Mammary epithelial cell (primary cell): ENCODE measurements around the gene FBXL7.

Source experiments
- EZH2 ChIP-seq: IDR thresholded peaks from 2 replicates; pipeline ENCODE4 v1.6.1; 2012; ENCODE audit warnings: low read length, inconsistent platforms, borderline replicate concordance
- TF ChIP-seq, protein P1 (sequence below), 2 donors: IDR thresholded peaks in 1 of 2; conservative IDR thresholded peaks in 1 of 2; 2 replicates each; pipeline ENCODE4 v1.5.1; 2011 to 2012; ENCODE audit warnings: inconsistent platforms in 2 of 2, low read length in 2 of 2, mild to moderate bottlenecking in 2 of 2, control low read depth in 1 of 2, low read depth in 1 of 2; ENCODE audit not compliant: insufficient read depth in 1 of 2; ENCODE audit errors: extremely low read depth in 1 of 2

- TF ChIP-seq, protein P1, sequence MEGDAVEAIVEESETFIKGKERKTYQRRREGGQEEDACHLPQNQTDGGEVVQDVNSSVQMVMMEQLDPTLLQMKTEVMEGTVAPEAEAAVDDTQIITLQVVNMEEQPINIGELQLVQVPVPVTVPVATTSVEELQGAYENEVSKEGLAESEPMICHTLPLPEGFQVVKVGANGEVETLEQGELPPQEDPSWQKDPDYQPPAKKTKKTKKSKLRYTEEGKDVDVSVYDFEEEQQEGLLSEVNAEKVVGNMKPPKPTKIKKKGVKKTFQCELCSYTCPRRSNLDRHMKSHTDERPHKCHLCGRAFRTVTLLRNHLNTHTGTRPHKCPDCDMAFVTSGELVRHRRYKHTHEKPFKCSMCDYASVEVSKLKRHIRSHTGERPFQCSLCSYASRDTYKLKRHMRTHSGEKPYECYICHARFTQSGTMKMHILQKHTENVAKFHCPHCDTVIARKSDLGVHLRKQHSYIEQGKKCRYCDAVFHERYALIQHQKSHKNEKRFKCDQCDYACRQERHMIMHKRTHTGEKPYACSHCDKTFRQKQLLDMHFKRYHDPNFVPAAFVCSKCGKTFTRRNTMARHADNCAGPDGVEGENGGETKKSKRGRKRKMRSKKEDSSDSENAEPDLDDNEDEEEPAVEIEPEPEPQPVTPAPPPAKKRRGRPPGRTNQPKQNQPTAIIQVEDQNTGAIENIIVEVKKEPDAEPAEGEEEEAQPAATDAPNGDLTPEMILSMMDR (conservative IDR thresholded peaks at IDR 0.05 in 1 of 2, IDR thresholded peaks at IDR 0.05 in 1 of 2; ENCODE audit: extremely low read depth in 1 of 2, insufficient read depth in 1 of 2, low read depth in 1 of 2, low read length in 2 of 2), result no peak
- no peak for TF ChIP-seq EZH2
These were observed 289.7 kb downstream of the FBXL7 start for GRCh38 chr5:15789642-15790041.
